WTC11 (cell line): ENCODE data around the gene COL4A2. TPM values are rescaled to one million over a fixed set of nuclear protein-coding genes. Genes with fewer than 3 reads are reported as not detected.
A peak's percentile ranks its signal among the peaks of the same experiment; 100 is the strongest.

Experiments used
- CTCF ChIP-seq: fragments of 200-600 bp; IDR thresholded peaks from 2 replicates; pipeline ENCODE4 v1.8.0; 2022; ENCODE audit warnings: antibody characterized with exemption
- E2F4 ChIP-seq: sonication (generic); formaldehyde crosslinking; IDR thresholded peaks from 2 replicates; pipeline ENCODE4 v1.8.1; 2022; ENCODE audit warnings: low read depth, mild to moderate bottlenecking, moderate library complexity, missing genetic modification reagents, borderline replicate concordance
- ELF4 ChIP-seq: sonication (generic); formaldehyde crosslinking; IDR thresholded peaks from 2 replicates; pipeline ENCODE4 v1.8.1; 2022; ENCODE audit warnings: low read depth, mild to moderate bottlenecking, moderate library complexity, missing genetic modification reagents
- ERG ChIP-seq: fragments of 250-450 bp; sonication (Bioruptor Pico); IDR thresholded peaks from 2 replicates; pipeline ENCODE4 v1.8.0; 2021; ENCODE audit warnings: mild to moderate bottlenecking
- FOXJ3 ChIP-seq: sonication (generic); formaldehyde crosslinking; IDR thresholded peaks from 2 replicates; pipeline ENCODE4 v1.9.0; 2021; ENCODE audit warnings: missing genetic modification reagents, mild to moderate bottlenecking, borderline replicate concordance
- FOXP1 ChIP-seq: sonication (generic); formaldehyde crosslinking; IDR thresholded peaks from 2 replicates; pipeline ENCODE4 v1.8.0; 2022; ENCODE audit warnings: missing genetic modification reagents, mild to moderate bottlenecking, moderate library complexity, borderline replicate concordance
- JUN ChIP-seq: sonication (generic); formaldehyde crosslinking; IDR thresholded peaks from 2 replicates; pipeline ENCODE4 v1.8.0; 2023; ENCODE audit warnings: mild to moderate bottlenecking, missing genetic modification reagents
- MAX ChIP-seq: sonication (generic); formaldehyde crosslinking; IDR thresholded peaks from 2 replicates; pipeline ENCODE4 v1.8.0; 2022; ENCODE audit warnings: mild to moderate bottlenecking, missing genetic modification reagents
- MXD4 ChIP-seq: fragments of 250-450 bp; sonication (Bioruptor Pico); IDR thresholded peaks from 2 replicates; pipeline ENCODE4 v1.8.0; 2021; ENCODE audit warnings: mild to moderate bottlenecking, moderate library complexity, borderline replicate concordance
- NFATC4 ChIP-seq: fragments of 250-450 bp; sonication (Bioruptor Pico); IDR thresholded peaks from 2 replicates; pipeline ENCODE4 v1.9.0; 2021; ENCODE audit warnings: mild to moderate bottlenecking
- NFYB ChIP-seq: sonication (generic); formaldehyde crosslinking; conservative IDR thresholded peaks from 2 replicates; pipeline ENCODE4 v1.8.0; 2022; ENCODE audit warnings: low read depth, missing genetic modification reagents
- NR3C1 ChIP-seq: sonication (generic); formaldehyde crosslinking; conservative IDR thresholded peaks from 2 replicates; pipeline ENCODE4 v1.8.1; 2023; ENCODE audit warnings: low read depth, mild to moderate bottlenecking, missing genetic modification reagents
- RORB ChIP-seq: fragments of 250-450 bp; sonication (Bioruptor Pico); IDR thresholded peaks from 2 replicates; pipeline ENCODE4 v1.9.0; 2021; ENCODE audit warnings: mild to moderate bottlenecking
- TEAD1 ChIP-seq: sonication (generic); formaldehyde crosslinking; IDR thresholded peaks from 2 replicates; pipeline ENCODE4 v1.8.0; 2022; ENCODE audit warnings: mild to moderate bottlenecking, missing genetic modification reagents
- ZNF138 ChIP-seq: sonication (generic); formaldehyde crosslinking; conservative IDR thresholded peaks from 2 replicates; pipeline ENCODE4 v1.8.1; 2022; ENCODE audit warnings: mild to moderate bottlenecking, moderate library complexity, missing genetic modification reagents
- ZNF317 ChIP-seq: sonication (generic); formaldehyde crosslinking; IDR thresholded peaks from 2 replicates; pipeline ENCODE4 v1.8.1; 2023; ENCODE audit warnings: low read depth, mild to moderate bottlenecking, moderate library complexity, missing genetic modification reagents, borderline replicate concordance
- ZNF396 ChIP-seq: fragments of 250-450 bp; sonication (Bioruptor Pico); IDR thresholded peaks from 2 replicates; pipeline ENCODE4 v1.8.0; 2021; ENCODE audit warnings: mild to moderate bottlenecking, moderate library complexity, borderline replicate concordance
- ZNF416 ChIP-seq: fragments of 250-450 bp; sonication (Bioruptor Pico); IDR thresholded peaks from 2 replicates; pipeline ENCODE4 v1.9.0; 2021; ENCODE audit warnings: mild to moderate bottlenecking, inconsistent platforms
- ZNF671 ChIP-seq: fragments of 250-450 bp; sonication (Bioruptor Pico); IDR thresholded peaks from 2 replicates; pipeline ENCODE4 v1.8.0; 2021; ENCODE audit warnings: mild to moderate bottlenecking
- total RNA-seq: library from RNA; stranded (reverse); gene quantifications from 3 replicates; pipeline ENCODE4 v1.2.3, GENCODE V29; 2021
- TF ChIP-seq, protein P1 (sequence below): sonication (generic); formaldehyde crosslinking; IDR thresholded peaks from 2 replicates; pipeline ENCODE4 v1.8.1; 2023; ENCODE audit warnings: mild to moderate bottlenecking, missing genetic modification reagents
- TF ChIP-seq, protein P2 (sequence below): sonication (generic); formaldehyde crosslinking; IDR thresholded peaks from 2 replicates; pipeline ENCODE4 v1.8.1; 2022; ENCODE audit warnings: mild to moderate bottlenecking, missing genetic modification reagents, moderate library complexity, borderline replicate concordance
- TF ChIP-seq, protein P3 (sequence below): sonication (generic); formaldehyde crosslinking; IDR thresholded peaks from 2 replicates; pipeline ENCODE4 v1.8.1; 2023; ENCODE audit warnings: mild to moderate bottlenecking, missing genetic modification reagents, moderate library complexity
- TF ChIP-seq, protein P4 (sequence below): sonication (generic); formaldehyde crosslinking; IDR thresholded peaks from 2 replicates; pipeline ENCODE4 v1.8.0; 2022; ENCODE audit warnings: mild to moderate bottlenecking, missing genetic modification reagents
- TF ChIP-seq, protein P5 (sequence below): sonication (generic); formaldehyde crosslinking; IDR thresholded peaks from 2 replicates; pipeline ENCODE4 v1.8.1; 2022; ENCODE audit warnings: mild to moderate bottlenecking, moderate library complexity, missing genetic modification reagents

Gene COL4A2
- total RNA-seq, 1 experiment from 2014 or later: 109 TPM

GRCh38 chr13:110307767-110308655, 927 bp downstream of the COL4A2 start (continued):
- no peak for TF ChIP-seq CTCF
- TF ChIP-seq ZNF396 (CRISPR knock-in tag): no peak
- no peak for TF ChIP-seq NFYB (CRISPR knock-in tag)
- no peak for TF ChIP-seq ZNF138
- TF ChIP-seq MAX: no peak; the same call in 1 of the 2 replicates
- TF ChIP-seq TEAD1 (CRISPR knock-in tag): no peak
- no peak for TF ChIP-seq FOXJ3 (CRISPR knock-in tag)
- TF ChIP-seq E2F4 (CRISPR knock-in tag): no peak
- TF ChIP-seq NR3C1 (CRISPR knock-in tag): no peak
- TF ChIP-seq, protein P1, sequence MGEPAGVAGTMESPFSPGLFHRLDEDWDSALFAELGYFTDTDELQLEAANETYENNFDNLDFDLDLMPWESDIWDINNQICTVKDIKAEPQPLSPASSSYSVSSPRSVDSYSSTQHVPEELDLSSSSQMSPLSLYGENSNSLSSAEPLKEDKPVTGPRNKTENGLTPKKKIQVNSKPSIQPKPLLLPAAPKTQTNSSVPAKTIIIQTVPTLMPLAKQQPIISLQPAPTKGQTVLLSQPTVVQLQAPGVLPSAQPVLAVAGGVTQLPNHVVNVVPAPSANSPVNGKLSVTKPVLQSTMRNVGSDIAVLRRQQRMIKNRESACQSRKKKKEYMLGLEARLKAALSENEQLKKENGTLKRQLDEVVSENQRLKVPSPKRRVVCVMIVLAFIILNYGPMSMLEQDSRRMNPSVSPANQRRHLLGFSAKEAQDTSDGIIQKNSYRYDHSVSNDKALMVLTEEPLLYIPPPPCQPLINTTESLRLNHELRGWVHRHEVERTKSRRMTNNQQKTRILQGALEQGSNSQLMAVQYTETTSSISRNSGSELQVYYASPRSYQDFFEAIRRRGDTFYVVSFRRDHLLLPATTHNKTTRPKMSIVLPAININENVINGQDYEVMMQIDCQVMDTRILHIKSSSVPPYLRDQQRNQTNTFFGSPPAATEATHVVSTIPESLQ (CRISPR knock-in tag): no peak
- no peak for TF ChIP-seq MXD4 (CRISPR knock-in tag)
- no peak for TF ChIP-seq ZNF671
- TF ChIP-seq, protein P2, sequence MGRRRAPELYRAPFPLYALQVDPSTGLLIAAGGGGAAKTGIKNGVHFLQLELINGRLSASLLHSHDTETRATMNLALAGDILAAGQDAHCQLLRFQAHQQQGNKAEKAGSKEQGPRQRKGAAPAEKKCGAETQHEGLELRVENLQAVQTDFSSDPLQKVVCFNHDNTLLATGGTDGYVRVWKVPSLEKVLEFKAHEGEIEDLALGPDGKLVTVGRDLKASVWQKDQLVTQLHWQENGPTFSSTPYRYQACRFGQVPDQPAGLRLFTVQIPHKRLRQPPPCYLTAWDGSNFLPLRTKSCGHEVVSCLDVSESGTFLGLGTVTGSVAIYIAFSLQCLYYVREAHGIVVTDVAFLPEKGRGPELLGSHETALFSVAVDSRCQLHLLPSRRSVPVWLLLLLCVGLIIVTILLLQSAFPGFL (CRISPR knock-in tag): no peak
- TF ChIP-seq ERG (CRISPR knock-in tag): no peak
- TF ChIP-seq FOXP1 (CRISPR knock-in tag): 0 out of 2 replicates have a peak, but pooled peaks have one; percentile 23
- no peak for TF ChIP-seq ELF4 (CRISPR knock-in tag)
- TF ChIP-seq, protein P3, sequence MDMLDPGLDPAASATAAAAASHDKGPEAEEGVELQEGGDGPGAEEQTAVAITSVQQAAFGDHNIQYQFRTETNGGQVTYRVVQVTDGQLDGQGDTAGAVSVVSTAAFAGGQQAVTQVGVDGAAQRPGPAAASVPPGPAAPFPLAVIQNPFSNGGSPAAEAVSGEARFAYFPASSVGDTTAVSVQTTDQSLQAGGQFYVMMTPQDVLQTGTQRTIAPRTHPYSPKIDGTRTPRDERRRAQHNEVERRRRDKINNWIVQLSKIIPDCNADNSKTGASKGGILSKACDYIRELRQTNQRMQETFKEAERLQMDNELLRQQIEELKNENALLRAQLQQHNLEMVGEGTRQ: 0 out of 2 replicates have a peak, but pooled peaks have one; percentile 27
- no peak for TF ChIP-seq NFATC4 (CRISPR knock-in tag)
- TF ChIP-seq, protein P4, sequence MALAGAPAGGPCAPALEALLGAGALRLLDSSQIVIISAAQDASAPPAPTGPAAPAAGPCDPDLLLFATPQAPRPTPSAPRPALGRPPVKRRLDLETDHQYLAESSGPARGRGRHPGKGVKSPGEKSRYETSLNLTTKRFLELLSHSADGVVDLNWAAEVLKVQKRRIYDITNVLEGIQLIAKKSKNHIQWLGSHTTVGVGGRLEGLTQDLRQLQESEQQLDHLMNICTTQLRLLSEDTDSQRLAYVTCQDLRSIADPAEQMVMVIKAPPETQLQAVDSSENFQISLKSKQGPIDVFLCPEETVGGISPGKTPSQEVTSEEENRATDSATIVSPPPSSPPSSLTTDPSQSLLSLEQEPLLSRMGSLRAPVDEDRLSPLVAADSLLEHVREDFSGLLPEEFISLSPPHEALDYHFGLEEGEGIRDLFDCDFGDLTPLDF: no peak
- TF ChIP-seq, protein P5, sequence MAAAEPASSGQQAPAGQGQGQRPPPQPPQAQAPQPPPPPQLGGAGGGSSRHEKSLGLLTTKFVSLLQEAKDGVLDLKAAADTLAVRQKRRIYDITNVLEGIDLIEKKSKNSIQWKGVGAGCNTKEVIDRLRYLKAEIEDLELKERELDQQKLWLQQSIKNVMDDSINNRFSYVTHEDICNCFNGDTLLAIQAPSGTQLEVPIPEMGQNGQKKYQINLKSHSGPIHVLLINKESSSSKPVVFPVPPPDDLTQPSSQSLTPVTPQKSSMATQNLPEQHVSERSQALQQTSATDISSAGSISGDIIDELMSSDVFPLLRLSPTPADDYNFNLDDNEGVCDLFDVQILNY (CRISPR knock-in tag): no peak
- peak; percentile 31; the same call in 1 of the 2 replicates for TF ChIP-seq JUN (CRISPR knock-in tag)
- TF ChIP-seq RORB (CRISPR knock-in tag): no peak
- no peak for TF ChIP-seq ZNF317 (CRISPR knock-in tag)
- no peak for TF ChIP-seq ZNF416 (CRISPR knock-in tag)
